Measurements from ENCODE around the gene ZFYVE26.
"Not testable (repeated sequence)": the region's sequence is repeated elsewhere in the genome, so short reads cannot be mapped to it uniquely, and the experiment has no call there.

ZFYVE26 gene

GRCh38 chr14:67749341-67750084, 66.9 kb downstream of the ZFYVE26 start:
- no peak for DNase-seq

- no peak for DNase-seq
Observed at GRCh38 chr14:67748312-67748711, 68.1 kb downstream of the ZFYVE26 start.

- DNase-seq, result no peak
Observed at GRCh38 chr14:67746927-67747326, 69.5 kb downstream of the ZFYVE26 start.

GRCh38 chr14:67744046-67744445, 72.3 kb downstream of the ZFYVE26 start:
- DNase-seq, result no peak

GRCh38 chr14:67738740-67739504, 77.5 kb downstream of the ZFYVE26 start:
- DNase-seq, result no peak

GRCh38 chr14:67736771-67737170, 79.6 kb downstream of the ZFYVE26 start:
- no peak for DNase-seq

GRCh38 chr14:67735336-67736147, 80.8 kb downstream of the ZFYVE26 start:
- DNase-seq, result no peak

- DNase-seq, result no peak
Observed at GRCh38 chr14:67734675-67735074, 81.7 kb downstream of the ZFYVE26 start.

GRCh38 chr14:67733616-67734015, 82.8 kb downstream of the ZFYVE26 start:
- DNase-seq, result no peak

- DNase-seq, result no peak
Observed at GRCh38 chr14:67729072-67729885, 87.1 kb downstream of the ZFYVE26 start.

GRCh38 chr14:67728258-67728657, 88.1 kb downstream of the ZFYVE26 start:
- no peak for DNase-seq

GRCh38 chr14:67727361-67727760, 89.0 kb downstream of the ZFYVE26 start:
- DNase-seq, result no peak

- no peak for DNase-seq
Observed at GRCh38 chr14:67725171-67725570, 91.2 kb downstream of the ZFYVE26 start.

GRCh38 chr14:67722293-67722692, 94.1 kb downstream of the ZFYVE26 start:
- no peak for DNase-seq

GRCh38 chr14:67721875-67722274, 94.5 kb downstream of the ZFYVE26 start:
- DNase-seq, result no peak

- DNase-seq, result no peak
Observed at GRCh38 chr14:67719866-67720265, 96.5 kb downstream of the ZFYVE26 start.

- DNase-seq, result not testable (repeated sequence)
Observed at GRCh38 chr14:67719385-67719784, 97.0 kb downstream of the ZFYVE26 start.

- no peak for DNase-seq
Observed at GRCh38 chr14:67718265-67718664, 98.1 kb downstream of the ZFYVE26 start.

GRCh38 chr14:67717048-67717447, 99.3 kb downstream of the ZFYVE26 start:
- DNase-seq, result no peak

- DNase-seq, result no peak
Observed at GRCh38 chr14:67710209-67710608, 106.2 kb downstream of the ZFYVE26 start.

- not testable (repeated sequence) for DNase-seq
Observed at GRCh38 chr14:67709796-67710195, 106.6 kb downstream of the ZFYVE26 start.

GRCh38 chr14:67709346-67709745, 107.0 kb downstream of the ZFYVE26 start:
- DNase-seq, result not testable (repeated sequence)

- DNase-seq, result no peak
Observed at GRCh38 chr14:67705211-67705610, 111.2 kb downstream of the ZFYVE26 start.

Data from GF-D8 (cell line).